Measurements from ENCODE around the gene DENND4B.

- TF ChIP-seq CTCF (IDR thresholded peaks at IDR 0.05; ENCODE audit: low read depth, low read length, missing input control) (no peak), REST (IDR thresholded peaks at IDR 0.05) (no peak), MAX (IDR thresholded peaks at IDR 0.05) (no peak), SP1 (IDR thresholded peaks at IDR 0.05) (no peak)
Measured at GRCh38 chr1:153941826-153942725, 4.4 kb downstream of the DENND4B start.
